ENCODE data around the gene MAD2L1BP.

MAD2L1BP gene

DNA sequence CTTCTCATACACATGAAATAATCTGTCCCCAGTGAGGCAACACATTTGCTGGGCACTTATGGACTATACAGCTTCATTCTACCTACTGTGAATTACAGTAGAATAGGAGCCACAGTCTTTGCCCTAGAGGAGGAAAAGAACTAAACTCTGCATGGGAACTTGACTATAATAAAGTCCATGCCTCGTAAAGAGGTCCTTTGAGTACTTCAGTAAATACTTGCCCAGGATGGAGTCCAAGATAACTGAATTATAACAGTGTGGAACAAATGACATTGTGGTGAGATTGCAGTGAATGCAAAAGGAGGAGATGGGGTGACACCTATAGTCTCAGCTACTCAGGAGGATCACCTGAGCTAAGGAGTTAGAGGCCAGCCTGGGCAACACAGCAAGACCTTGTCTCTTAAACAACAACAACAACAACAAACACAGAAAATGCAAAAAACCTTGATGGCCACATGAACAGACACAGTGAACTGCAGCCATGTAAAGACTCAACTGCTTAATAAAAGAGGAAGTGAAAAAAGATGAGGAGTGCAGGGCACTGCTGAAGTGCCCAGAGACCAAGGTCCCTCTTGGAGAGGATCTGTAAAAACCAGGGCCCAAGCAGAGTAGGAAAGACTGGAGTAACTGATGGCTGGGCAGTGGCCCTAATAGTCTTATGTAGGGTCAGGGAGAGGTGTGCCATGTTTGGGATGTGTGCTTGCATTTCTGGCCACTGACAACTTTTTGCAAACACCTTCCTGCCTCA, 48.2 kb downstream of the MAD2L1BP start:
- DNase-seq = no peak

DNA sequence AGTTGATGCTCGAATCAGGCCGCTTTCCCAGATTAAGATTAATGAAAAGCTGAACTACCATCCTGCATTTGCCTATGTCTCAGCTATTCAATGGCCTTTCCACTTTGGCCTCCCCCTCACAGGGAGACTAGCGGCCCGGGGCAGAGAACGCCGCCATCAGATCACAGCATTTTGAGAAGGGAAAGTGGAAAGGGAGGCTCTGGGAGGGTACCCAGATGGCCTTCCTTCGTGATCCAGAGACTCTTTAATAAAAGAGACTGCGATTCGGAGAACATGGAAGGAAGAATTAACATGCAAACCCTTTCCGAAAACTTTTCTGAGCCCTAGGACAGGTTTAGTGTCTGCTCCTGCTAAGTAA, 51.4 kb downstream of the MAD2L1BP start:
- no peak for DNase-seq

DNA sequence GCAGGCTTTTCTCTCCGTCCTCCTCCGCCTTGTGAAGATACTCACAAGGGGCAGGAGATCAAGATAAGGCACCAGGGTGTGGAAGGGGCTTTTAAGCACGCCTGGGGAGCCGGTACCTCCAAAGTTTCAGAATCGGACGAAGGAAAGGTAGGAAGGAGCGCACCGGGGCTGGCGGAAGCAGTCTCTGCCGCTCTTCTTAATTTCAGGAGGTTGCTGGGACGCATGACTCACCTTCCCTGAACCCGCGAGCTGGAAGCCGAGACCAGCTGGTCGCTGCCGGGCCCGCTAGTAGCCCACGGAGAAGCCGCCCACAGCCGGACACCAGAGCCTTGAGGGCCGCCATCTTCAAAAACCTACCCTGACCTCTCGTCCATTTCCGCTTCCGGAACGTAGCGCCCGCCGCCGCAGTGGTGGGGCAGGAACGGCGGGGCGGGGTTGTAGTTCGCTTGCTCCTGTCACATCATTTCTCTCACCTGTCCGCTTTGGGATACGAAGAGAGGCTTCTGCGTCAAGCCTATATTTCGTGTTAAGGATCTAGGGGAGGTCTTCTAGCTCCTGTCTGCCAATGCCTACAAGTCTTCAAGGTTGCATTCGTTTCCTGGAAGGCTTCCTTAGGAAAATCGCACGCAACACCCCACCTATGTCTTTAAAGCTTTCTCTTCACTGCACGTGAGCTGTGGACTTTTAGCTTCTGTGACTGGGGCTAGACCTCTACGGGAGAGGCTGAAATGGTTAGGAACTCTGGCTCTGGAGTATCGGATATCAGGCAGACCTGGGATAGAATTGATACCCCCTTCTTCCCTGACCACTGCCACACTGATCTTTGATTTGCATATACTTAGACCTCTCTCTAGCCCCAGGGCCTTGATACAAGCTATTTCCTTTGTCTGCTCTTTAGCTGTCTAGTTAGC, 52.1 kb downstream of the MAD2L1BP start, which contains the start of gene MRPS18A:
Gene MRPS18A (minus strand): TSS at position 355 of the 911 bp plus-strand sequence. CDS start 12 bp downstream, at position 343.
- DNase-seq = peak; percentile 62

DNA sequence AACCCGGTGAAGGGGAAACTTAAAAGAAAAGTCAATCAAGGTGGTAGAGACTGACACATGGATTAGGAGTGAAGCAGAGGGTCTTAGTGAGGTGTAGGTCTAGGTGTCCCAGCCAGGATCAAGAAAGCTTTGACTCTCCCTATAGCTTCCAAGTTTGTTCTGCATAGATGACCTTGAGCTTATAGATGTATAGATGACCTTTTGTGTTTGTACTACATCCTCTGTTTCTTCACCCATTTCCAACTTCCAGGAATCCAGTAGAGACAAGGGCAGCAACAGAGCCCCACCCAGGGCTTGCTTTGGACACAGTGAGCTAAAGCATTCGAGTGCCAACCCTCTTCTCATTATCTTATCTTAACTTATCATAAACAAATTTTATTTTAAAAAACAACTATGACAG, 53.8 kb downstream of the MAD2L1BP start:
- DNase-seq = no peak
